Activated CD4-positive, alpha-beta T cell treated with anti-CD3 and anti-CD28 coated beads, Interleukin-2, amount 10 ng/mL, durations not matched to agents 7 days and 5 days (primary cell): ENCODE results near the gene KRTAP11-1. TPM values are rescaled to one million over a fixed set of nuclear protein-coding genes. Genes with fewer than 3 reads are reported as not detected.

ENCODE experiments used
- CTCF ChIA-PET: fragments of 350-600 bp; sonication (Branson Sonifier 250); formaldehyde crosslinking; loops from one replicate; lab custom pipeline; 2021; ENCODE audit warnings: antibody characterized with exemption; lab: Charles Lee
- POLR2A ChIA-PET: fragments of 350-600 bp; sonication (Branson Sonifier 250); formaldehyde crosslinking; loops from one replicate; lab custom pipeline; 2021; ENCODE audit warnings: antibody characterized with exemption; lab: Charles Lee
- DNase-seq: peaks from one replicate; pipeline ENCODE4 v3.0.0-alpha.2; 2020
- H3K27ac Mint-ChIP-seq: one replicate; pipeline ENCODE4 v1.8.0; 2021; ENCODE audit warnings: mild to moderate bottlenecking, moderate library complexity, mixed read lengths
- H3K27me3 Mint-ChIP-seq: one replicate; pipeline ENCODE4 v1.8.0; 2021; ENCODE audit warnings: mixed read lengths
- H3K36me3 Mint-ChIP-seq: one replicate; pipeline ENCODE4 v1.8.0; 2021; ENCODE audit warnings: low read depth, mixed read lengths
- H3K4me1 Mint-ChIP-seq: one replicate; pipeline ENCODE4 v1.8.0; 2021; ENCODE audit warnings: mixed read lengths
- H3K4me3 Mint-ChIP-seq: one replicate; pipeline ENCODE4 v1.8.0; 2021; ENCODE audit warnings: mild to moderate bottlenecking, moderate library complexity, mixed read lengths
- H3K9me3 Mint-ChIP-seq: one replicate; pipeline ENCODE4 v1.8.0; 2021; ENCODE audit warnings: mixed read lengths
- total RNA-seq, 2 experiments: library from RNA; stranded (reverse); gene quantifications; one replicate each; pipeline ENCODE4 v1.2.3, GENCODE V29; 2021

KRTAP11-1 gene
- not detected for total RNA-seq

GRCh38 chr21:30881480-30881879 lies at the start of gene KRTAP11-1:
Gene KRTAP11-1, minus strand, starts transcription at chr21:30881580. Its CDS starts 56 bp downstream, at chr21:30881524.
- H3K9me3 Mint-ChIP-seq: no peaks in the 10 kb centered on the region
- peaks cover 7% of the 10 kb centered on the region for H3K27me3 Mint-ChIP-seq
- CTCF ChIA-PET: no interaction called here

GRCh38 chr21:30924146-30924700 lies 42.8 kb upstream of the KRTAP11-1 start:
- Mint-ChIP-seq H3K27ac (no peak overlapping the region), H3K4me3 (no peak overlapping the region), H3K4me1 (no peaks in the 10 kb centered on the region), H3K36me3 (no peaks in the 10 kb centered on the region), H3K27me3 (peaks cover 13% of the 10 kb centered on the region), H3K9me3 (peaks cover 6% of the 10 kb centered on the region)
- DNase-seq: no peak
- CTCF ChIA-PET: no interaction called here
- POLR2A ChIA-PET: no interaction called here

More at GRCh38 chr21:30881480-30881879, at the start of gene KRTAP11-1:
- Mint-ChIP-seq H3K4me1 (no peaks in the 10 kb centered on the region), H3K36me3 (no peaks in the 10 kb centered on the region), H3K27ac (no peak within 1 kb of the TSS), H3K4me3 (no peak within 1 kb of the TSS)
- POLR2A ChIA-PET: no interaction called here
- no peak for DNase-seq

GRCh38 chr21:30921129-30921528 lies 39.7 kb upstream of the KRTAP11-1 start:
- Mint-ChIP-seq H3K4me1 (no peaks in the 10 kb centered on the region), H3K36me3 (no peaks in the 10 kb centered on the region), H3K9me3 (peaks cover under 1% of the 10 kb centered on the region), H3K27ac (no peak overlapping the region), H3K4me3 (no peak overlapping the region), H3K27me3 (peaks cover 10% of the 10 kb centered on the region)
- ChIA-PET POLR2A (no interaction called here), CTCF (no interaction called here)
- DNase-seq: no peak

- CTCF ChIA-PET: no interaction called here
- Mint-ChIP-seq H3K4me3 (no peak overlapping the region), H3K9me3 (no peaks in the 10 kb centered on the region), H3K36me3 (no peaks in the 10 kb centered on the region), H3K27me3 (peaks cover 10% of the 10 kb centered on the region), H3K27ac (no peak overlapping the region), H3K4me1 (no peaks in the 10 kb centered on the region)
- POLR2A ChIA-PET: no interaction called here
- DNase-seq: no peak
Measured at GRCh38 chr21:30917557-30917956, 36.2 kb upstream of the KRTAP11-1 start.

GRCh38 chr21:30900881-30901280 lies 19.5 kb upstream of the KRTAP11-1 start:
- no peaks in the 10 kb centered on the region for H3K4me1 Mint-ChIP-seq
- CTCF ChIA-PET: no interaction called here
- no peak overlapping the region for H3K4me3 Mint-ChIP-seq

GRCh38 chr21:30882866-30883597 lies 1.7 kb upstream of the KRTAP11-1 start:
- ChIA-PET CTCF (no interaction called here), POLR2A (no interaction called here)
- Mint-ChIP-seq H3K27me3 (peaks cover 1% of the 10 kb centered on the region), H3K36me3 (no peaks in the 10 kb centered on the region), H3K9me3 (no peaks in the 10 kb centered on the region), H3K27ac (no peak overlapping the region), H3K4me1 (no peaks in the 10 kb centered on the region), H3K4me3 (no peak overlapping the region)
- no peak for DNase-seq

More at GRCh38 chr21:30900881-30901280, 19.5 kb upstream of the KRTAP11-1 start:
- no peak overlapping the region for H3K27ac Mint-ChIP-seq
- peaks cover 15% of the 10 kb centered on the region for H3K27me3 Mint-ChIP-seq
- no peak for DNase-seq
- H3K9me3 Mint-ChIP-seq: no peaks in the 10 kb centered on the region
- POLR2A ChIA-PET: no interaction called here
- H3K36me3 Mint-ChIP-seq: no peaks in the 10 kb centered on the region

- Mint-ChIP-seq H3K27ac (no peak overlapping the region), H3K36me3 (no peaks in the 10 kb centered on the region), H3K9me3 (no peaks in the 10 kb centered on the region), H3K4me3 (no peak overlapping the region), H3K4me1 (no peaks in the 10 kb centered on the region), H3K27me3 (peaks cover 7% of the 10 kb centered on the region)
- ChIA-PET CTCF (no interaction called here), POLR2A (no interaction called here)
- DNase-seq: no peak
Measured at GRCh38 chr21:30880914-30881313, 466 bp downstream of the KRTAP11-1 start.

GRCh38 chr21:30874526-30874925 lies 6.9 kb downstream of the KRTAP11-1 start:
- Mint-ChIP-seq H3K36me3 (no peaks in the 10 kb centered on the region), H3K4me3 (no peak overlapping the region), H3K9me3 (no peaks in the 10 kb centered on the region), H3K4me1 (no peaks in the 10 kb centered on the region), H3K27ac (no peak overlapping the region), H3K27me3 (peaks cover 6% of the 10 kb centered on the region)
- no peak for DNase-seq
- ChIA-PET CTCF (interaction anchor here (1.2 kb wide), 1 partner anchor 17 kb away, joined by 3 read pairs; no protein-coding TSS in a partner anchor), POLR2A (no interaction called here)

GRCh38 chr21:30847627-30848500 lies 33.5 kb downstream of the KRTAP11-1 start:
- CTCF ChIA-PET: no interaction called here

GRCh38 chr21:30842990-30843389 lies 38.4 kb downstream of the KRTAP11-1 start:
- ChIA-PET POLR2A (no interaction called here), CTCF (interaction anchor here (0.9 kb wide), 1 partner anchor 11 kb away, joined by 3 read pairs; no protein-coding TSS in a partner anchor)
- Mint-ChIP-seq H3K27ac (no peak overlapping the region), H3K4me1 (no peaks in the 10 kb centered on the region), H3K4me3 (no peak overlapping the region), H3K27me3 (peaks cover 3% of the 10 kb centered on the region), H3K9me3 (no peaks in the 10 kb centered on the region), H3K36me3 (no peaks in the 10 kb centered on the region)
- DNase-seq: no peak

More at GRCh38 chr21:30847627-30848500, 33.5 kb downstream of the KRTAP11-1 start:
- H3K4me1 Mint-ChIP-seq: no peaks in the 10 kb centered on the region
- H3K27me3 Mint-ChIP-seq: peaks cover 7% of the 10 kb centered on the region
- POLR2A ChIA-PET: no interaction called here
- H3K9me3 Mint-ChIP-seq: no peaks in the 10 kb centered on the region
- H3K4me3 Mint-ChIP-seq: no peak overlapping the region
- DNase-seq: no peak
- no peaks in the 10 kb centered on the region for H3K36me3 Mint-ChIP-seq
- H3K27ac Mint-ChIP-seq: no peak overlapping the region

- ChIA-PET CTCF (interaction anchor here (0.8 to 1.1 kb wide), 2 partner anchors 10 to 108 kb away, joined by 3 read pairs; no protein-coding TSS in a partner anchor), POLR2A (no interaction called here)
- Mint-ChIP-seq H3K27me3 (peaks cover 3% of the 10 kb centered on the region), H3K4me3 (no peak overlapping the region), H3K4me1 (no peaks in the 10 kb centered on the region), H3K36me3 (no peaks in the 10 kb centered on the region), H3K9me3 (no peaks in the 10 kb centered on the region), H3K27ac (no peak overlapping the region)
- DNase-seq: peak; percentile 37
Measured at GRCh38 chr21:30839304-30839703, 42.1 kb downstream of the KRTAP11-1 start.

- Mint-ChIP-seq H3K36me3 (no peaks in the 10 kb centered on the region), H3K27me3 (peaks cover 6% of the 10 kb centered on the region), H3K9me3 (no peaks in the 10 kb centered on the region), H3K4me3 (no peak overlapping the region), H3K4me1 (no peaks in the 10 kb centered on the region), H3K27ac (no peak overlapping the region)
- POLR2A ChIA-PET: no interaction called here
- CTCF ChIA-PET: no interaction called here
- no peak for DNase-seq
Measured at GRCh38 chr21:30838536-30838935, 42.8 kb downstream of the KRTAP11-1 start.
